Cerebellar cortex (tissue), 1 donor: ENCODE data around the gene CRYGS.
A peak's percentile ranks its signal among the peaks of the same experiment; 100 is the strongest.
"Not testable (repeated sequence)": the region's sequence is repeated elsewhere in the genome, so short reads cannot be mapped to it uniquely, and the experiment has no call there.

ENCODE experiments used
- DNase-seq: peaks from one replicate; pipeline ENCODE4 v3.0.0-alpha.2; 2015; ENCODE audit warnings: low spot score

CRYGS gene

DNA sequence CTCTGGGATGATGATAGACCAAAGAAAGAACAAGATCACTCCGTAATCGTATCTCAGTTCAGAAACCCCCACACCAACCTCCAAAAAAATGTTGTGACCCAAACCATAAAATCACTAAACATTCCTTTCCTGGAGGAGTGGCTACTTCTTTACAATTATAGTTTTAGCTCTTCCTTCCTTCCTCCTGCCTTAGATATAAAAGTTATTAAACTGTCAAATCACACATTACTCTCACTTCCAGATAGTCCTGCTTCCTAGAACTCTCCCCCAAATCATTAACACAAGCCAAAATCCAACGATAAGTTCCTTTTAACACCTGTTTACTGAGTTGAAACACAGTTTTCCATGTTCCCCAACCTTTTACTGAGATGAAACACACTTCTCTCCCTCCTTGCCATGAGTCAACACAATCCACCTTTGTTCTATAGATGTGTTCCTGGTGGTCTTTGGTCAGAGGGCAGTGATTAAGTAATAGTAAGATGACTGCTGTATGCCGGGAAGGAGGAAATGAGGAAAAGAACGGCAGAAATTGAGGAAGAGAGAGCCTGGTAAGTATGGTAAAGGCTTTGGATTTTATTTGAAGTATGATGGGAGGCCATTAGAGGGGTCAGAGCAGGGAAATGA is 8.3 kb upstream of the CRYGS start:
- no peak for DNase-seq

DNA sequence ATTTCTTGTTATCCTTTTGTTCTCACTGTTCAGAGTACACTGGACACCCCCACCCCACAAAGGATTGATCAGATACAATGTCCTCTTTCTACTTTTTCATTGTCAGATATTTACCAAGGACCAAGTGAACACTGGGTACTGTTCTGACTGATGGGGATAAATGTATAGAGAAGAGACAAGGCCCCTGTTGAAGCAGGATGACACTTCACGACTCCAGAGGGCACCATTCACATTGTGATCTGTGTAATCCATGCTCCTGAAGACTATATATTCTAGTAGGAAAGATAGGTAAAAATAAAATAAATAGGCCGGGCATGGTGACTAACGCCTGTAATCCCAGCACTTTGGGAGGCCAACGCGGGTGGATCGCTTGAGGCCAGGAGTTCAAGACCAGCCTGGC is 7.2 kb upstream of the CRYGS start:
- DNase-seq, result no peak

DNA sequence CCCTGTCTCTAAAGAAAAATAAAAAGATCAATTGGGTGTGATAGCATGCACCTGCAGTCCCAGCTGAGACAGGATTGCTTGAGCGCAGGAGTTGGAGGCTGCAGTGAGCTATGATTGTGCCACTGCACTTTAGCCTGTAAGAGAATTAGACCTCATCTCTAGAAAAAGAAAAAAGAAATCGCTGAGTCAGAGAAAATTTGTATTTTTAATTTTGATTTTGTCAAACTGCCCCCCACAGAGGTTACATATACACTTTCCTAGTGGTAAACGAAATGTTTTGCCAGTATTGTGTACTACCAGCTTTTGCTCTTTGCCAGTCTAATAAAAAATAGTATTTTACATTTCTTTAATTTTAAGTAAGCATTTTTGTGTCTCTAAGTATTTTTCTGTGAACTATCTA is 5.3 kb upstream of the CRYGS start:
- no peak for DNase-seq

DNA sequence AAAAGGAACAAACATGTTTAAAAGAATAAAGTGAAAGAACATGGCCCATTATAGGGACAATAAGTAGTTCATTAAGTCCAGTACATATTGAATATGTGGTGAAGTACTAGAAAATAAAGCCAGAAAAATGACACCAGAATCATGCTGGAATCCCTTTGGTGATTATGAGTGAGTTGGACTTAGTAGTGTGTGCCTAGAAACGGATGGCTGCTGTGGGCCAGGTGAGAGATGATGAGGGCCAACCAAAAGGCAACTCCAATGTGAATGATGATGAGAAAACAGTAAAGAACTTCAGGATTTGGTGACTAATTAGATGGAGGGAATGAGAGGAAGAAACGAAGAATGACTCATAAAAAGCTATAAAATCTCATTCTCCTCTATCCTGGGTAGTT is 3.3 kb downstream of the CRYGS start:
- DNase-seq, result no peak

DNA sequence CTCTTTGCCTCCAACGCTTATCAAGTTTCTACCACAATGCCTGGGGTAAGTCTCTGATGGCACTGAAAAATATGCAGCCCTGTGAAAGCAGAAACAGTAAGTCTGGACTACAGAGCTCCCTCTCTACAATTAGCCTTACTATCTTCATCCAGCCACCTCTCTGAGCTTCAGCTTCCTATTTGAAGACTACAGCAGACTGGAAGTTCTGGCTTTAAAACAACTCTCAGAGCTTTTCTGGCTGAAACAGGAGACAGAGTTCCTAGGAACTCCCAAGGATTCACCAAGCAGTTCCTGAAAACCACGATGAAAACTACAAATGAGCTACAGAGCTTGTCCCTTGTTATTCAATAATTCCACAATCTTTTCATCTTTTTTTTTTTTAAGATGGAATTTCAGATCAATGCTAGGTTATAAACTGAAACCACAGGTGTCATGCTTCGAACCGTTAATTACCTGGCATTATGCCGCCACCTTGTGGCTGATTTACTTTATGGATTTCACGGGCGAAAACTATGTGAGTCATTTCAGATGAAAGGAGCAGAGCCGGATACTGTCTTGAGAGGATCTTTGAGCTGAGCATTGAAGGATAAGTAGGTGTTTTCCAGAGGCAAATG is 3.9 kb downstream of the CRYGS start:
- DNase-seq, result peak; percentile 87

DNA sequence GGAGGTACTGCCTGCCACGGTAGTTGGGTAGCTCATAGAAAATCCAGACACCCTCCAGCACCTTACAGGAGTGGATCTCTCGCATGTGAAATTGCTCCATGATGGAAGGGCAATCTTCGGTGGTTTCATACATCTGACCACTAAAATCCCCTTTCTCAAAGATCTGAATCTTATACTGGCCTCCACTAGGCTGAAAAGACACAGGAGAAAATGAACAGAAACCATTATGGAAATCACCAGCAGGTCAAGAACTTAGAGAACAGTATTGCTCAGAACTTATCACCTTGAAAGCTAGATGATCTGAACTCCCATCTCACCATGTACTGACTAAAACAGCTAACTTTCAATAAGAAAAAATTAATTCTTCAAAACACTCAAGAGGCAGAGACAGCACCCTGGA is 5.4 kb downstream of the CRYGS start:
- no peak for DNase-seq

DNA sequence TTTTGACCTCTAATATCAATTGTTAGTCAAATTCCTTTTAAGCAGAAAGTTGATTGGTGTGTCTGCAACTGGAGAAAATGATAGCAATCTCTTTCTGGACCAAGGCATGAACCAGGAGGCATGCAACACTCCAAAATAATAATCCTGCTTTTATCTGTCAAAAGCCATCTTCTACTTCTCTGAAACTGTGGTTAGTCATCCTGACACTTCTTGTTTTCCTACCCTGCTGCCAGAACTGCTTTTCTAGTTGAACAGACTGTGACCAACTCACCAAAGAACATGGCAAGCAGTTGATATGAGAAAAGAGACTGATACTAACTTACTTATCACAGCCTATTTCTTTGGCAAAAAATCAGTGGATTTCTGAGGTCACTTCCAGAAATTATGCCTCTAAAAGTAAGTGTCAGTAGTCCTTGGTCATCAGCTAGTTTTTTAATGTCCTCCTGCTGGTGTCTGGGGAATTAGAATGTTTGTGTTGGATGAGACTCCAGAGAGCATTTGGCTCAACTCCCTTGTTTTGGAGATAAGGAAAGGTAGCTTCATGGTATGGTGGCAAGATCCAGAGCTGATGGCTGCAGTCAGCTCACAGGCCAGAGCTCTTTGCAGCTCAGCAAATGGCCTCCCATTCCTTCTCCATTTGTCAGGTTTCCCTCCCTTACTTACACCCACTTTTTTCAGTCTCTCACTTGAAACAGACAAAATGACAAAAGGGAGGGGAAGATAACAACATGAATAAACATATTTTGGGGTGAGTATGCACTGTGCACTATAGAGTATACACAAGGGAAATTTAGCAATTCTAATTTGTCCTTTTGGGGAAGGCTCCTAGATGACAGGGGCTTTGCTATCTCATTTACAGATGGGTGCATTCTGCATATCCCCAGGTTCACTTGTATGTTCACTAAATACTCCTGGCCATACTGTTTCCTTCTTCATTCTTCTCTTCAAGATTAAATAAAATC is 7.0 kb downstream of the CRYGS start:
- no peak for DNase-seq

DNA sequence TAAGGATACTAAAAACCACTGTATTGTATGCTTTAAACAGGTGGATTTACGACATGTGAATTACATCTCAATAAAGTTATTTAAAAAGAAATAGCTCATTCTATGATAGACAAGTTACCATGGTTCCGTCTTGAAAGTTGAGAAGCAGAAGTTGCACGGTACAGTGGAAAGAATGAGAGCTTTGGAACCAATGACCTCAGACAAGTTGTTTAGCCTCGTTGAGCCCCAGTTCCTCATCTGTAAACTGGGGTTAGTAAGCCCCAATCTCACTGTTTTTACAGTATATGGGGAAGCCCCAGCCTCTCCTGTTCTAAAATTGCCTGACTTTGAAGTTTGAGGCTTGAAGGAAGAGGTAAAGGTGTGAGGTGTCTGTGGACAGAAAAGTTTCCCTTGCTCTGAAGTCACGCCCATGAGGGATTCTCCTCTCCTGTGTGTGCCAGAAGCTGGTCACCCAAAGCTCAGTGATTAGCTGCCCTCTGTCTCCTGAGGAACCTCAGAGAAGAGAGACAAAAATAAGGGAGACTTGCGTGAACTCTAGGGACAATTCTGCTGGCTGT is 10.0 kb downstream of the CRYGS start:
- DNase-seq, result no peak

DNA sequence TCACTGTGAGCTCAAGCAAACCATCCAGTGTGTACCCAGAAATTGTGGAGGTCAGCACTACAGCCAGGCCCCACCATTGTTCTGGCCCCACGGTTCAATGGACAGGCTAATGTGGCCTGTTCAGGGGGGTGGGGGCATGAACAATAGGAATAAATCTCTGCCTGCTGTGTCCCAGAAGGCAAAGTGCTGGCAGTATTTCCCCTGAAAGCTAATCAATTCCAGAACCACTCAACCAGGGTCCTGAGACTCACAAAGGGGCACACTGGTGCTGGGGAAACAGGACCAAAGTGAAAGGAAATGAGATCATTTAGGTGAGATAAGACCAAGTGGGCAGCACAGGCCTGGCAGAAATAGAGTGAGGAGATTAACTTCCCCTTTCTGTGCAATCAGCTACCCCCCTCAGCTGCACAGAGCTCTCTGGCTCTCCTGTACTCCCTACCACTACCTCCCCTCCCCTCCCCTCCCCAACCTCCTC is 11.5 kb downstream of the CRYGS start:
- DNase-seq, result no peak

DNA sequence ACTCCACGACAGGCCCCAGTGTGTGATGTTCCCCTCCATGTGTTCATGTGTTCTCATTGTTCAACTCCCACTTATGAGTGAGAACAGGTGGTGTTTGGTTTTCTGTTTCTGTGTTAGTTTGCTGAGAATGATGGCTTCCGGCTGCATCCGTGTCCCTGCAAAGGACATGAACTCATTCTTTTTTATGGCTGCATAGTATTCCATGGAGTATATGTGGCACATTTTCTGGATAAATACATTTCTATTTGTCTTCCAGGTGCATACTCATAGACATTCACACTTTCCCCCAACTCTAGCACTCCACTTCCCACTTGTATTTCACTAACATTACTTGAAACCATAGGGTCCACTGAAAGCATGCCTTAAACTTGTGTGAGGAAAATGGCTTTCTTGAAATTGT is 12.5 kb downstream of the CRYGS start:
- DNase-seq, result not testable (repeated sequence)

DNA sequence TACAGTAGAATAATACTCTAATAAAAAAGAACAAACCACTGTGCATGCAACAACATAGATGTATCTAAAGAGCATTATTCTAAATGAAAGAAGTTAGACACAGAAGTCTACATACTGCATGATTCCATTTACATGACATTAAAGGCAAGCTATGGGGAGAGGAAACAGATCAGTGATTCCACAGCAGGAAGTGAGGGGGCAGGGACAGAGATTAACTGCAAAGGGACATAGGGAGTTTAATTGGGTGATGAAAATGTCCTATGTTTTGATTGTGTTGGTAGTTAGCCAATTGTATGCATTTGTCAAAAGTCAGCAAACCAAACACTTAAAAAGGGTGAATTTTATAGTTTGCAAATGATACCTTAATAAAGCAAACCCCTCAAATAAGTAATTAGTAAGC is 13.8 kb downstream of the CRYGS start:
- no peak for DNase-seq

DNA sequence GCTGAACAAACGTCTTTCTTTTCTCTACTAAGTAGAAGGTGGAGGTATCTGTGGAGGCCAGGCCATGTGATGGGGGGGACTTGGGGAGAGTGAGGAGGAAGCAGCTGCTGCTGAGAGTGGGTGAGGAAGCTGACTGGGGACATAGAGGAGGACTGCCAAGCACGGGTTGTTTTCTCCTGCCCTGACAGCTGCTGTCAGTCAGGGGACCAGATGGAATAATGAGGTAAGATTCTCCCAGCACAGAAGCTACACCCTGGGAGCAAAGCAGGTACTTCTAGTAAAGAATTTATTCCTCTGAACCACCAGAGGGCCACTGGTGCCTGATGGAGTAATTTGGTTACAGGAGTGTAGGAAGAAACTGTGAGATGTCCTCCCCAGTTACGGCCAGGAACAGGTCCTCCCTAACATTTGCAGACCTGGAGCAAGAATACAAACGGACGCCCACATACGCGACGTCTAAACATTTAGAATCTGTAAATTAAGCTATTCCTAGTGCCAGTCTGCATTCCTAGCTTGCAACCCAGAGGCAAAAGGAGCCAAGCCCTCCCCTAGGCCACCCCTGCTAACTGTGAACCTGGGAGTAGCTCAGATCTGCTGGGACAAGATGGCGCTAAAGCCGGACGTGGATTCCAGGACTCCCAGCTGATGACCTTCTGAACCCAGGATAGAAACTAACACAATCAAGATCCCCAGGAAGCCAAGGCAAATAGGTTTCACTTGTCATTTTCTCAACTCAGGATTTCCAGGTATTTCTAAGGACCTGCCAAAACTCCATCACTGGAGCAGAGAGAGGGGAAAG is 14.8 kb downstream of the CRYGS start:
- DNase-seq, result peak; percentile 89

DNA sequence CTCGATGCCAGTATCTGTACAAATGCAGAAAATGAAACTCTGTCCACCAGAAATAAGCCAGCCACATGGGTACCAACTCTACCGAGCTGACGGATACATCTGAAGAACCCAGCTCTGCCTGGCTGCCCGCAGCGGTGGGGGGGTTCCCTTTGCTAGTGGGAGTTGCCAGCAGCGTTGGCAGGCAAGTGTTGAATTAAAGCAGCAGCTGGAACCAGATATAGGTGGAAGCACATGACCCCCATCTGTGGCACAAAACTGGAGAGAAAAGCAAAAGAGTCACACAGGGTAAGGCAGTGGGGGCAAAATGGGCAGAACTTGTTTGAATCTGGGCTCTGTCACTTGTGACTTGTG is 17.9 kb downstream of the CRYGS start:
- no peak for DNase-seq

DNA sequence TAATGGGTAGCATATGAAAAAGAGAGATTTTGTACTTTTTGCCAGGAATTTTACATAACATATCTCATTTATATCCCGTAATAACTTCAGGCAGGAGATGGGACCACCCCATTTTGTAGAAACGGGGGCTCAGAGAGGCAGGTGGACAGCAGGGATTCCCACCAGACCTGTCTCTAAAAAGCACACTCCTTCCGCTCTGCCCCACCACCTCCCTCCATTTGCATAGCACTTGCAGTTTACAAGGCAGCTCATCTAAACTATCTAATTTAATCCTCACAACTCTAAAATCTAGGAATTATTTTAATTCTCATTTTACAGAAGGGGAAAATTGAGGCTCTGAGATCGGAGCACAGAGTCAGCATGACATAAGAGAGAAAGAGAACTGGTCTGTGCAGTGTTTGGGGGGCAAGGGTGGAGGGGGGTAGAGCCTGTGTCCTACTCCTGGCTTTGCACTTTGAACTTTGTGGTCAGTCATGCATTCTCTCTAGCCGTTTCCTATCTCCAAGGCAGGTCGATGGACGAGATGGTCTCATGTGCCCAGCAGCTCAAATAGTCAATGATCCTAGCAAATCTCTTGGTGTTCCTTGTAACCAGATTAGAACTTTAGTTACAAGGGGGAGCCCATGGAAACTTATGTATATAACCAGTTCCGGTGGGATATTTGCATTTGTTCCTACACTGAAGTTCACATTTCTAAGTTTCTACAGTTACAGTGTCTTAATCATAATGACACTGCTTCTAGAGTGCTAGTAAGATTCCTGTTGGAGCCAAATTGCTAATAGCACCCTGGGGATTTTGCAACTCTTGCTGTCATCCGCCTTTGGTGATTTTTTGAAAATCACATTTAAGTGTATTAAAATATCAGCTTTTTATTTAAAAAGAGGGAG is 18.6 kb downstream of the CRYGS start:
- DNase-seq, result no peak

DNA sequence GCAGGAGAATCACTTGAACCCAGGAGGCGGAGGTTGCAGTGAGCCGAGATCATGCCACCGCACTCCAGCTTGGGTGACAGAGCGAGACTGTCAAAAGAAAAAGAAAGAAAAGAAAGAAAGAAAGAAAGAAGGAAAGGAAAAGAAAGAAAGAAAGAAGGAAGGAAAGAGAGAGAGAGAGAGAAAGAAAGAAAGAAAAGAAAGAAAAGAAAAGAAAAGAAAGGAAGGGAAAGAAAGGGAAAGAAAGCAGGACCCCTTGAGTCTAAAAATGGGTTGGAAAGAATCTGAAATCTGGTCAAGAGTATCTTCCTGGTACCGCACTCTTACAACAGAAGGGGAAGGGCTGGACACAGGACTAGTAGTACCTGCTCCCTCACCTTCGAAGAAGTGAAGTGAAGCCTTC is 19.6 kb downstream of the CRYGS start:
- DNase-seq, result no peak

DNA sequence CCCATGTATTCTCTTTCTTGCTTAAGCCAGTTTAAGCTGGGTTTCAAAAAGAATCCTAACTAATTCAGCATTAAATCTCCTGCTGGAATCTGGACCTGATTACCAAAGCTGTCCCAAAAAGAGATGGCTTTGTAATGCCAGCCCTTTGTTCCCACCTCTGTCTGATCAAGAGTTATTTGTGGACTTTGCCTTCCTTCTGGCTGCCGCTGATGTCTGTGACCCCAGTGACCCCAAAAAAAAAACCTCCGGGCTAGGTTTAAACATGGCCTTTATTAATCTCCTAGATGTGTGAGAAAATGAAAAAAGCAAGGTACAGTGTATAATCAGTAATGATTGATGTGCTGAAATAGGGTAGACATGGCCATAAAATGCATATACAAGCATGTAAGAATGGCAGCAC is 20.7 kb downstream of the CRYGS start:
- DNase-seq, result no peak

DNA sequence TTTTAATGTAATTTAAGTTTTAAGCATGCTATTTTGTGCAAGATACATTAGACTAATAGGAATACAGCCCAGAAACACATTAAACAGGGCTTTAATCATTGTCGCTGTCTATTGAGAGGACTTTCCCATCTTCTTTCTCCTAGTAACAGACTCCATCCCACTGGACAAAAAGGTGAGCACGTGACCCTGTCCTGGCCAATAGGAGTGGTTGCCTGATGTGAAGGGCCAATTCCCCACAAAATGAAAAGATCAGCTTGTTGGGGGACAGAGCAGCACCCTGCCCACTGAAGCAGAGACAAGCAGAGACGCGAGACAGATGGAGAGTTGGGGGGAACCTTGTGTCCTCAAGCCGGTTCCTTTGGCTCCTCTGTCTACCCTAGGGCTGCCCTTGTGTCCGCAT is 21.2 kb downstream of the CRYGS start:
- DNase-seq, result no peak

DNA sequence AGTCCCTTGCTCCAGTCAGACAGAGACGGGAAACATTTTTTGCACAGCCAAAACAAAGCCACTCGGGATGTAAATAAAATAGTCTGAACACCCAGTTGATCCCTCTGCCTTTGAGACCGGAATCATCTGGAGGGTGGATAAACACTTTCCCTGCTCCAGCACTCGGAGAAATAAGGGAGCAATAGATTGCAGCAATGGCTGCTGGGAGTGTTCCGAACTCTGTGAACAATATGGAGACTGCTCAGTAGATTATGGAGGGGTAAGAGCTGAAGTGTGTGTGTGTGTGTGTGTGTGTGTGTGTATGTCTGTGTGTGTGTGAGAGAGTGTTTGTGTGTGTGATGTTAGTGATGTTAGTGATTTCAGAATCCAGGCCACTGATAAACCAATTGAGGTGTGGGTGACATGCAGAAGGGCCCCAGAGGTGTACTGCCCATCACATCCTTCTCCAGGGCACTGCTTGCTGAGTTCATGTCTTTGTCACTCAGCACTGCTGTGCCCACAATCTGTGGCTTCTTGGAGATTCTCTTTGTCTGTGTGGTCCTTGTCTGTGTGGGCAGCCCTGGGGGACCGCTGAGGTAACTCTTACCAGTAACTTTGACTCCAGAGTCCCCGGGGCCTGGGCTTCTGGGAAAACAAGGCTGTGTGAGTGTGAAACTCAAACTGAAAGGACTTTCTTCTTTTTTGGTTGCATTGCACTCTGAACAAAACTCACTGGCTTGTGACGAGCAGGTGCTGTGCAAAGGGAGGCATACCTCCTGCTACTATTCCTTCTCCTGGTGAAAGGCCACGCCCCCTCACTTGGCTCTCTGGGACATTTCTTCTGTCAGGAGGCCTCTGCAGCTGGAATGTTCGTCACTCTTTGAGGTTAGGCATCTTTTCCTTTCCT is 23.0 kb downstream of the CRYGS start:
- no peak for DNase-seq

DNA sequence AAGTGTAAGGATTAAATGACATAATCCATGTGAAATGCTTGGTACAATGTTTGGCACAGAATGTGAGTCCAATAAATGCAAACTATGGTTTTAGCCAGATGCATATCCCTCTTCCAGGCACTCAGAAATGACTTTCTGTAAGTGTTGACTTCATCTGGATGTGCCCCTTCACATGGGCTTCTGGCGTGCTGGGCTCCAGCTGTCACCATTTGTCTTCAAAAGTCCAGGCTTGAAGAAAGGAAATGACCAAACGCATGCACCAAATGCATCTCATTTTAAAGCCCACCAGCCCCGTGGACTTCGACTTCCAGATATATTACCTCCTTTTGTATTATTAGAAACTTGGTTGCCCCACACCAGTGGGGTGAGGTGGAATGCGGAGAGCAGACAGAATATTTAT is 23.7 kb downstream of the CRYGS start:
- DNase-seq, result no peak
